Limb (tissue), 2 donors: ENCODE measurements around the gene SLC4A7.
"Not testable (repeated sequence)": the region's sequence is repeated elsewhere in the genome, so short reads cannot be mapped to it uniquely, and the experiment has no call there.

Source experiments
- DNase-seq, 2 donors: peaks; one replicate each; pipeline ENCODE4 v3.0.0-alpha.2; 2016; ENCODE audit errors: extremely low spot score in 2 of 2

Gene SLC4A7

GRCh38 chr3:27487383-27487782 lies 3.2 kb upstream of the SLC4A7 start:
- DNase-seq = no peak

DNA sequence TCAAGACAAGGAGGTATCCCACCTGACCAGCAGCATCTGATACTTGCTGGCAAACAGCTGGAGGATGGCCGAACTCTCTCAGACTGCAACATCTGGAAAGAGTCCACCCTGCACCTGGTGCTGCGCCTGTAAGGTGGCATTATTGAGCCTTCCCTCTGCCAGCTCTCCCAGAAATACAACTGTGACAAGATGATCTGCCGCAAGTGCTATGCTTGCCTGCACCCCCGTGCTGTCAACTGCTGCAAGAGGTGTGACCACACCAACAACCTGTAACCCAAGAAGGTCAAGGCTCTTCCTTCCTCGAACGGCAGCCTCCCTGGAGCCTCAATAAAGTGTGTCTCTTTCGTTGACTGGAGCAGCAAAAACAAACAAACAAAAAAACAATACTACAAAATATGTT lies 2.2 kb upstream of the SLC4A7 start:
- DNase-seq = no peak

DNA sequence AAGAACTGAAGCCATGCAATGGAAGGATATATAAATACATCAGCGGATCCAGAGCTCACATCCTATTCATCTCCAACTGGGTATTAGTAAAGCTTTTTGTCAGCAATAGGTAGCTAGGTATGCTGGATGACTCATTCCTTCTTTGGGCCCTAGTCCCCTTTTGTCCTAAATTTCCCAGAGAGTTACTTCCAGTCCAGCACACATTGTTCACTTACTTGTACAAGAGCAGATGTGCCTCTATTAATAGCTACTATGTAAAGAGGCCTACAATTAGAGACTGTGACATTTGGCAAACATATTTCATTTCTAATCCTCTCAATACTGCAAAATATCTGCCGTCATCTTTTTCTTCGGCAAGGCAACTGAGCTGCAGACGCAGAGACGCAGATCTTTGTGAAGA lies 1.7 kb upstream of the SLC4A7 start:
- peak in 1 of 2 donors; percentile 48 for DNase-seq

- peak; percentile 47 to 77 for DNase-seq
Measured at GRCh38 chr3:27483117-27484014, 818 bp downstream of the SLC4A7 start.

- no peak for DNase-seq
Measured at GRCh38 chr3:27479806-27480543, 4.2 kb downstream of the SLC4A7 start.

- DNase-seq = no peak
Measured at GRCh38 chr3:27471923-27472550, 12.1 kb downstream of the SLC4A7 start.

DNA sequence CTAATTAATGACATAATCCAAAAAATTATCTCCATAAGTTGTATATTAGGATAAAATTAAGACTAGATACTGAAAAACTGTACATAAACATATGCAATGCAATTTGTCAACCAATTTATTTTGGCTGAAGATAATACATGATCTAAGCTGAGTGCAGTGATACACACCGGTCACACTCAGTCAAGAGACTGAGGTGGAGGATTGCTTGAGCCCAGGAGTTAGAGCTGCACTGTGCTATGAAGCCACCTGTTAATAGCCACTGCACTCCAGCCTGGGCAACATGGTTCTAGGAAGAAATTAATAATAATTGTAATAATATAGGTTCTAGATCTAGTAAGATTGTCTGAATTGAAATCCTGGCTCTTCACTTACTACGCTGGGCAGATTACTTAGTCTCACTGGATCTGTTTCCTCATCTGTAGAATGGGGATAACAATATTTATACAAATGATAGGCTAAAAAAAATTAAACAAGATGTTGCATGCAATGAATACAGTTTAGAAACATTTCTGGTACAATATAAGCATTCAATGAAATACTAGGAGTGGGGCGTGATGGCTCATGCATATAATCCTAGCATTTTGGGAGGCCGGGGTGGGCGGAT lies 15.8 kb downstream of the SLC4A7 start:
- DNase-seq = no peak

- DNase-seq = peak in 1 of 2 donors; percentile 59
Measured at GRCh38 chr3:27467545-27467944, 16.6 kb downstream of the SLC4A7 start.

DNA sequence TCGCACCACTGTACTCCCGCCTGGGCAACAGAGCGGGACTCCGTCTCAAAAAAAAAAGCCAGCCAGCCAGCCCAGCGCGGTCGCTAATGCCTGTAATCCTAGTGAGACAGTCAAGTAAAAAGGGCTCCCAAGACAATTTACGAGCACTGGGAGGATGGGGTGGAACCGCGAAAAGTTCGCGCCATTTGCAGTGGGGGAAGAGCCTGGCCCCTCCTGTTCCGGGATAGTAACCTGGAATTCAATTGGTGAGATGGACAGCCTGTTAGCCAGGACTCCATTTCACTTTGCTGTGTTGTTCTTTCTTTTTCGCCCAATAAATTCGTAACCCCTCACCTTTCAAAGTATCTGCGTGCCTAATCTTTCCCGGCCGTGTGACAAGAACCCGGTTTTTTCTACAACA lies 19.5 kb downstream of the SLC4A7 start:
- DNase-seq = no peak

GRCh38 chr3:27462228-27462627 lies 22.0 kb downstream of the SLC4A7 start:
- no peak for DNase-seq

DNA sequence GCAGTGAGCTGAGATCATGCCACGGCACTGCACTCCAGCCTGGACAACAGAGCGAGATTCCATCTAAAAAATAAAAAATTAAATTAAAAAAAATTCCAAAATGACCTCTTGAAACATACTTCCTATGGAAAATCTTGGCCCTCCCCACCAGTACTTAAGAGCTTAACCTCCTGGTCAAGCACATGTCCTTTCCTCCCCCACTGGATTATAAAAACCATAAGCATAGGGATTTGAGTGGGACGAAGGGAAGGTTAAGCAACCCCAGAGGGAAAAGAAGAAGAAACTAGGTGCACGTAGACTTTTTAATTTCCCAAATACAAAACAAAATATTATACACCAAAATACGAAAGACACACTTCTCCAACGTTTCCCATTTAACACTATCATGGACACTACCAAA lies 25.3 kb downstream of the SLC4A7 start:
- DNase-seq = no peak

DNA sequence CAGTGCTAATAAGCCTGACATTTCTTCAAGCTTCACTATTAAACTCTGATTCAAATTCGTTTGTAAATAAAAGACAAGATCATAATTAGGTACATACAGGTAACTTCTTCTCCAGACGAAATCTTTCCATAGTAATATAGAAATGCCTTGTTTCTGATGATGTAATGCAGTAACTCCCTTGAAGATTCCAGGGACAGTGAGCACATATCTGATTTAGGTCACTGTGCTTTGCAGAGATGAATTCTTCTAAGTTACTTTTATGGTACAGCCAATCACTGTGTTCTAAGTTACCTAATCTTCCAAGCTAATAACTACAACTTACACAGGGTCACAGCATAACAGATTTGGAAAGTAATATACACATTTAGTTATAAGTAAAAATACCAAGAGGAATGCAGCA lies 27.6 kb downstream of the SLC4A7 start:
- no peak for DNase-seq

DNA sequence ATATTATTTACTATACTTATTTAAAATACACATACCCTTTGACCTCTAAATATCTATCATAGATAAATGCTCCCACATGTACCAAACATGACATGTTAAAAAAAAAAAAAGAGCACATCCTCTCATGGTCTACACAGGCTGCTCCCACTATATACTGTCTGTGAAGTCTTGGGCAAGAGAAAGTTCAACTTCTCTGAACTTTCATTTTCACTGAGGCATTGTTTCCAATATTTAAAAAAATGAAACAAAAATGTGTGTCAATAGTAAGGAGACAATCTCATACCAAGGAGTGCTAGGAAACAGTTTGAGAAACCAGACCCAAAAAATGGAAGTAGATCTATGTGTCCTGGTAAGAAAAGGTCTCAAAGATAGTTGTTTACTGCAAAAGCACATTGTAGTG lies 29.3 kb downstream of the SLC4A7 start:
- no peak for DNase-seq

DNA sequence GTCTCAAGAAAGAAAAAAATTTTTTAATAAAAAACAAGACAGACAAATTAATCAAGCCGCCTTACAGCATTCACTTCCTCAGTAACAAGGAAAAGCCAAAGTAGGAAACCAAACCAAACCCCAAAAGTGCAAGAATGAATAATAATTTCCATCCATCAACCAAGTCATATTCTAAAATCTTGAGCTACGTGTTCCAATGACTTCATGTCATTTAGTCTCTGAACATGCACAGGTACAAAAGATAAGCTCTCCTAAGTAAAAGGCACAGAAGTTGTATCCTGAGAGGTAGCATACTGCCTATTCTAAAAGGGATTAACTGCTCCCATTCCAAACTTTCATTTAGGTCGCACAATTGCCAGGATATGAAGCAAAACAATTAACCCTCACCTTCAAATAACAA lies 29.7 kb downstream of the SLC4A7 start:
- DNase-seq = no peak

- no peak for DNase-seq
Measured at GRCh38 chr3:27452368-27453090, 31.7 kb downstream of the SLC4A7 start.

GRCh38 chr3:27451842-27452241 lies 32.3 kb downstream of the SLC4A7 start:
- no peak for DNase-seq

GRCh38 chr3:27451251-27451650 lies 32.9 kb downstream of the SLC4A7 start:
- DNase-seq = no peak

DNA sequence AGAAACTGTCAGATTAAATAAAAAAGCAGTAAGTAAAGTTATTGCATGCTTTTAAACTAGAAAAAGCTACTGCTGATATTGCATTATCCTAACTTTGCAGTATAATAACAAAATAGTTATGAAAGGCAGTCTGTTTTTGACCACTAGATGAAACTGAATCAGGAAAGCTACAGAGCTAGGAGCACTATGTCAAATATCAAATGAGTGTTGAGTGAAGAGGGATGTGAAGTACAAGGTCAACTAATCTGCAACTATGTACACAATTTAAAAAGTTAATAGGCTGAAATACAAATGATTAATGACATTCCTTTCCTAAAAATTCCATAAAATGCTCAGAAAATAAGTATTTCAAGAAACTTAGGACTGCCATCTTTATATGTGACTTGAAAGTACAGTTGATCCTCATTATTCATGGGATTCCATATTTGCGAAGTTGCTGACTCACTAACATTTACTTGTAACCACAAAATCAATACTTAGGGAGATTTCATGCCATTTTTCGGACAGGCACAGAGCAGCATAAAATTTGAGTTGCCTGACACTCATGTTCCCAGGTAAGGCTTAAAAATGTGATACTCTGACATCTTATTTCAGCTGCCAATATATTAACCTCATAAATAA lies 34.5 kb downstream of the SLC4A7 start:
- DNase-seq = no peak

GRCh38 chr3:27442995-27443394 lies 41.2 kb downstream of the SLC4A7 start:
- DNase-seq = not testable (repeated sequence)

GRCh38 chr3:27438352-27438751 lies 45.8 kb downstream of the SLC4A7 start:
- not testable (repeated sequence) for DNase-seq

DNA sequence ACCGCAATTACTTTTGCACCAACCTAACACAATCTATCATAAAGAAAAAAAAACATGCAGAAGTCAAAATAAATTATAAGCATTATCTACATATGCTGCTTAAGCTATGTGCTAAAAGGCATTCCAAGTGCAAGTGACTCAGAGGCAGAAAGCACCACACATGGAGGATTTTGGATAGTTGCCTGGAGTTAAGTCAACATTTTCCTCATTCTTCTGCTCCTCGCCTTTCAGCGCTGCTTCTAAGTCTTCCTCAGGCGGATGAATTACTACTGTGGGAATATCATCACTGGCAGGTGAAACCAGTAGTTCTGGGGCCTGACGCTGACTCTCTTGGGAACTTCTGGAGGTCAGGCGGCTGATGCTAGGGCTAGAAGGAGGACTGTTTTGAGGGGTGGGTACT lies 53.1 kb downstream of the SLC4A7 start:
- peak; percentile 27 to 73 for DNase-seq
